ENCODE data around the gene EMC10. TPM values are rescaled to one million over a fixed set of nuclear protein-coding genes. Genes with fewer than 3 reads are reported as not detected.

The EMC10 gene
- total and polyA plus RNA-seq, 2 of the 4 experiments (the other 2 are of a cell fraction): 11.3 to 90.9 TPM

- no peak overlapping the region for H3K27ac ChIP-seq (ENCODE audit: insufficient read depth, low read length)
- H3K14ac ChIP-seq (replicated peaks; ENCODE audit: low read depth, low read length): no peak overlapping the region
- no peaks in the 10 kb centered on the region for H3K4me1 ChIP-seq (ENCODE audit: control insufficient read depth, insufficient read depth, low read length)
- H3K56ac ChIP-seq (ENCODE audit: extremely low read depth, insufficient read depth, low read length): no peak overlapping the region
- no peak overlapping the region for H4K5ac ChIP-seq (ENCODE audit: low read depth, low read length)
- no peaks in the 10 kb centered on the region for H3K9me3 ChIP-seq (ENCODE audit: control insufficient read depth, insufficient read depth, low read length)
- POLR2A ChIA-PET (ENCODE audit: unreplicated experiment): no interaction called here
- no peak overlapping the region for H2AFZ ChIP-seq (replicated peaks; ENCODE audit: low read length, poor library complexity)
- no peak overlapping the region for H2BK15ac ChIP-seq (ENCODE audit: low read depth, low read length)
- H3K4ac ChIP-seq (ENCODE audit: low read depth, low read length): no peak overlapping the region
- H3K79me1 ChIP-seq (ENCODE audit: low read depth in 1 of 2, low read length in 2 of 2): no peaks in the 10 kb centered on the region
- TF ChIP-seq NFE2L2 (IDR thresholded peaks at IDR 0.05; ENCODE audit: low read depth, low read length) (no peak), CHD1 (IDR thresholded peaks at IDR 0.05; ENCODE audit: low read depth, low read length) (no peak), RFX5 (IDR thresholded peaks at IDR 0.05; ENCODE audit: low read depth, low read length) (no peak), POLR2A (IDR thresholded peaks at IDR 0.05; ENCODE audit: low read depth, low read length) (no peak), BHLHE40 (IDR thresholded peaks at IDR 0.05; ENCODE audit: low read depth, low read length) (no peak)
- dilution Hi-C loops (cut with HindIII; ENCODE audit: low sequenced_read_pairs, unreplicated experiment) (no loop called here), intact Hi-C loops (cut with micrococcal nuclease) (no loop called here), in situ Hi-C loops (cut with MboI; ENCODE audit: low sequenced_read_pairs) (no loop called here)
- no peak overlapping the region for H3K4me2 ChIP-seq (ENCODE audit: low read depth, low read length)
- no peak overlapping the region for H2BK20ac ChIP-seq (ENCODE audit: low read depth, low read length)
- H3K36me3 ChIP-seq (ENCODE audit: control insufficient read depth, insufficient read depth, low read length): no peaks in the 10 kb centered on the region
- 80% methylated on average over 1 of the region's 5 CpGs; no CpG with 5 or more reads in 1 of the 2 experiments for WGBS, 2 experiments (ENCODE audit: extremely low coverage in 2 of 2, insufficient read length in 1 of 2)
- peaks cover 14% of the 10 kb centered on the region; the same call in 1 of the 2 replicates for H3K27me3 ChIP-seq (ENCODE audit: control insufficient read depth, insufficient read depth, low read length)
- no peak overlapping the region for H3K9ac ChIP-seq (ENCODE audit: low read depth, low read length)
- no peak overlapping the region for H3K23ac ChIP-seq (ENCODE audit: low read depth, low read length)
- no peak overlapping the region for H2BK5ac ChIP-seq (ENCODE audit: low read depth, low read length, poor library complexity, severe bottlenecking)
- no peak overlapping the region for H3K4me3 ChIP-seq (ENCODE audit: insufficient read depth, low read depth, low read length)
- H4K8ac ChIP-seq (ENCODE audit: low read depth in 2 of 2, low read length in 2 of 2): no peak overlapping the region
- no peak for DNase-seq
- no peaks in the 10 kb centered on the region for H3K9me1 ChIP-seq (ENCODE audit: insufficient read depth, low read length)
- H4K91ac ChIP-seq (ENCODE audit: insufficient read depth, low read depth, low read length): no peak overlapping the region
- H4K20me1 ChIP-seq (ENCODE audit: insufficient read depth, low read length): no peaks in the 10 kb centered on the region
- BruUV-seq (replicated peaks): no TSS peak
- no peak overlapping the region for H3K18ac ChIP-seq (ENCODE audit: low read depth, low read length)
- no peak overlapping the region for H2AK5ac ChIP-seq (ENCODE audit: low read depth, low read length)
- no peak overlapping the region for H2AK9ac ChIP-seq (replicated peaks; ENCODE audit: low read depth, low read length, poor library complexity)
- ATAC-seq (ENCODE audit: low read depth): no peak
- CTCF ChIA-PET: no interaction called here
- H2BK120ac ChIP-seq (ENCODE audit: low read depth, low read length): no peak overlapping the region
Observed at GRCh38 chr19:50457300-50457699, 19.0 kb upstream of the EMC10 start.

Measured in IMR-90 (cell line).